Activated naive CD8-positive, alpha-beta T cell treated with anti-CD3 and anti-CD28 coated beads, Interleukin-2, amount 50 U/mL, for 16 hours (primary cell): Measurements from ENCODE around the gene CD86.
"Not testable (repeated sequence)": the region's sequence is repeated elsewhere in the genome, so short reads cannot be mapped to it uniquely, and the experiment has no call there.

Source experiments
- DNase-seq: peaks from one replicate; pipeline ENCODE4 v3.0.0-alpha.2; 2020; ENCODE audit warnings: low read depth, low spot score

CD86 gene

GRCh38 chr3:122148941-122149627 is 93.9 kb downstream of the CD86 start:
- no peak for DNase-seq

GRCh38 chr3:122151480-122151879 is 96.3 kb downstream of the CD86 start:
- DNase-seq, result no peak

DNA sequence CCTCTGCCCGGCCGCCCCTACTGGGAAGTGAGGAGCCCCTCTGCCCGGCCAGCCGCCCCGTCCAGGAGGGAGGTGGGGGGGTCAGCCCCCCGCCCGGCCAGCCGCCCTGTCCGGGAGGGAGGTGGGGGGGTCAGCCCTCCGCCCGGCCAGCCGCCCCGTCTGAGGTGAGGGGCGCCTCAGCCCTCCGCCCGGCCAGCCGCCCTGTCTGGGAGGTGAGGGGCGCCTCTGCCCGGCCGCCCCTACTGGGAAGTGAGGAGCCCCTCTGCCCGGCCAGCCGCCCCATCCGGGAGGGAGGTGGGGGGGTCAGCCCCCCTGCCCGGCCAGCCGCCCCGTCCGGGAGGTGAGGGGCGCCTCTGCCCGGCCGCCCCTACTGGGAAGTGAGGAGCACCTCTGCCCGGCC is 109.8 kb downstream of the CD86 start:
- not testable (repeated sequence) for DNase-seq

- DNase-seq, result no peak
These were observed 112.5 kb downstream of the CD86 start for GRCh38 chr3:122167630-122168029.

- no peak for DNase-seq
These were observed 112.9 kb downstream of the CD86 start for GRCh38 chr3:122168044-122168443.

GRCh38 chr3:122169911-122170310 is 114.7 kb downstream of the CD86 start:
- DNase-seq, result no peak
